GM06990 (cell line): ENCODE data around the gene LRP1.

ENCODE experiments used
- DNase-seq: peaks from one replicate; pipeline ENCODE4 v3.0.0-alpha.2; 2011; ENCODE audit not compliant: insufficient read length; ENCODE audit errors: extremely low read depth
- H3K27me3 ChIP-seq: replicated peaks from 2 replicates; pipeline ENCODE4 v1.6.0; 2011; ENCODE audit warnings: low read length; ENCODE audit not compliant: control insufficient read depth, insufficient read depth
- H3K36me3 ChIP-seq: 2 replicates; pipeline ENCODE4 v1.5.1; 2011; ENCODE audit warnings: low read length; ENCODE audit not compliant: control insufficient read depth, insufficient read depth
- H3K4me3 ChIP-seq: replicated peaks from 2 replicates; pipeline ENCODE4 v1.5.1; 2011; ENCODE audit warnings: low read depth, mild to moderate bottlenecking, control low read depth, low read length
- CTCF ChIP-seq: IDR thresholded peaks from 2 replicates; pipeline ENCODE4 v1.5.1; 2011; ENCODE audit warnings: low read length, control low read depth, mild to moderate bottlenecking, inconsistent platforms; ENCODE audit not compliant: insufficient read depth, poor library complexity, severe bottlenecking

The LRP1 gene

GRCh38 chr12:57181561-57182155 lies 53.4 kb downstream of the LRP1 start:
- no peaks in the 10 kb centered on the region for H3K36me3 ChIP-seq
- DNase-seq = no peak
- peaks cover 1% of the 10 kb centered on the region; the same call in 1 of the 2 replicates for H3K27me3 ChIP-seq

GRCh38 chr12:57182918-57183575 lies 54.8 kb downstream of the LRP1 start:
- Histone ChIP-seq H3K27me3 (peaks cover 1% of the 10 kb centered on the region; the same call in 1 of the 2 replicates), H3K4me3 (no peak overlapping the region), H3K36me3 (no peaks in the 10 kb centered on the region)
- TF ChIP-seq CTCF = peak; percentile 92
- DNase-seq = peak; percentile 44

More at GRCh38 chr12:57181561-57182155, 53.4 kb downstream of the LRP1 start:
- H3K4me3 ChIP-seq = no peak overlapping the region
- no peak for TF ChIP-seq CTCF

- no peak for DNase-seq
- TF ChIP-seq CTCF = no peak
- H3K4me3 ChIP-seq = no peak overlapping the region
- peaks cover 1% of the 10 kb centered on the region; the same call in 1 of the 2 replicates for H3K27me3 ChIP-seq
- no peaks in the 10 kb centered on the region for H3K36me3 ChIP-seq
These were observed 55.8 kb downstream of the LRP1 start for GRCh38 chr12:57183939-57184725.

- no peaks in the 10 kb centered on the region for H3K36me3 ChIP-seq
- no peak for DNase-seq
- H3K27me3 ChIP-seq = peaks cover 1% of the 10 kb centered on the region; the same call in 1 of the 2 replicates
- no peak for TF ChIP-seq CTCF
- no peak overlapping the region for H3K4me3 ChIP-seq
These were observed 57.1 kb downstream of the LRP1 start for GRCh38 chr12:57185403-57185802.

GRCh38 chr12:57185906-57186508 lies 57.7 kb downstream of the LRP1 start:
- H3K27me3 ChIP-seq = peaks cover 1% of the 10 kb centered on the region; the same call in 1 of the 2 replicates
- no peaks in the 10 kb centered on the region for H3K36me3 ChIP-seq
- H3K4me3 ChIP-seq = no peak overlapping the region
- DNase-seq = no peak
- TF ChIP-seq CTCF = no peak
